DMS153 (cell line): ENCODE data around the gene ZNF275.
"Not testable (repeated sequence)": the region's sequence is repeated elsewhere in the genome, so short reads cannot be mapped to it uniquely, and the experiment has no call there.

ENCODE experiments used
- DNase-seq: peaks from one replicate; lab custom pipeline; 2025; lab: John Stamatoyannopoulos, UW

The ZNF275 gene

GRCh38 chrX:153319295-153320046 lies 14.5 kb upstream of the ZNF275 start:
- DNase-seq = peak; percentile 48

GRCh38 chrX:153320047-153320443 lies 13.9 kb upstream of the ZNF275 start:
- DNase-seq = not testable (repeated sequence)

DNA sequence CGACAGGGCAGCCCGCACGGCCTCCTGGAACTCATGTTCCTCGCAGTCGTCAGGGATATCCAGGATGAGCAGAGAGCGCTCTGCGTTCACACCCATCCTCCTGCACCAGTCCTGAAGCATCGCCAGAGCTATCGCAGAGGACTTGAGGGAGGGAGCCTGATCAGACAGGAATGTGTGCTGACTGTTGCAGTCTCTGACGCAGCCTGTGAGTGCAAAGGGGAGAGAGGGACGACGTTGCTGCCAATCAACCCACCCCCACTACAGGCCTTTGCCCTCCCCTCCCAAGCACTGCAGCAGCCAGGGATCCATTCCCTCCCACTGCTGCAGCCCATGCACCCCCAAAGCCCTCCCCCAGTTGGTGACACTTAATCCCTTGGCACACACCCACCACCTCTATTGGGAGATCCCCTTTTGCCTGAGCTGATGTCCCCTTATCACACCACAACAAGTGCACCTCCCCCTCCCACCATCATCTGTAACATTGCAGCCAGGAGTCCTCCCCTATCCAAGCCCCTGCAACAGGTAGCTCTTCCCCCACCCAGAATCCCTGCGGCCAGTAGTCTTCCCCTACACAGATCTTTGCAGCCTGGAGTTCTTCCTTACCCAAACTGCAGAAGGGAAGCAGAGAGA lies 13.3 kb upstream of the ZNF275 start:
- no peak for DNase-seq

DNA sequence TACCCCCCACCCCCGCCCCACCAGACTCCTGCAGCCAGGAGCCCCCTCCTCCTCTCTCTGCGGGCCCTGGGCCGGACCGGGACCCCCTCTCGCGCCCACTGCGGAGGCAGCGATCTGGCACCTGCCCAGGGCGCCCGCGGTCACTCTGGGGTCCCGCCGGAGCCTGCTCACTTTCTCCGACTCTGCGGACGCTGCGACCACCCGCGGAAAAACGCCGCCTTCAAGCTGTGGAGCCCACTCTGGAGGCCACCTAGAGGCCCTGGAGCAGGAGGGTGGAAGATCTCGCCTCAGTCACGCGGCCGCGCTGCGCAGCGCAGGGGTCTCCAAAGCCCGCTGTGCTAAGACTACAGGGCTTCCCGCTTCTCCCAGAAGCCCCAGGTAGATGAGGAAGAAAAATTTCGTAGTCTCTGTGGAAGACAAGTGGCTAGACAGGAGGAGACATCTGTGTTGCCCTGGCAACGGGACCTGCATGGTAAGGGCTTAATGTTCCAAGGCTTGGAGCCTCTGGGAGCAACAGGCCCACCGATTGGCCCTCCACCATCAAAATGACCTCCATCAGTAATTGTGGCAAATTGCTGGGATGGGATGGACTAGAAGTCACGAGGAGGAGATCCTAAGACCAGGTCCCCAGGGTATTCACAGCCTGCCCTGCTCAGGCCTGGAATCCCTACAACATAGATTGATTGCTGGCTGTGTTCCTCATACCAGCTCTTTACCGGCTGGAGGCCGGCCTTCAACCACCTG lies 12.4 kb upstream of the ZNF275 start, which contains the start of gene PNMA6F:
Gene PNMA6F, minus strand, starts transcription at position 387 of the 744 bp plus-strand sequence. CDS start 1,093 bp downstream, outside the sequence.
- no peak for DNase-seq

DNA sequence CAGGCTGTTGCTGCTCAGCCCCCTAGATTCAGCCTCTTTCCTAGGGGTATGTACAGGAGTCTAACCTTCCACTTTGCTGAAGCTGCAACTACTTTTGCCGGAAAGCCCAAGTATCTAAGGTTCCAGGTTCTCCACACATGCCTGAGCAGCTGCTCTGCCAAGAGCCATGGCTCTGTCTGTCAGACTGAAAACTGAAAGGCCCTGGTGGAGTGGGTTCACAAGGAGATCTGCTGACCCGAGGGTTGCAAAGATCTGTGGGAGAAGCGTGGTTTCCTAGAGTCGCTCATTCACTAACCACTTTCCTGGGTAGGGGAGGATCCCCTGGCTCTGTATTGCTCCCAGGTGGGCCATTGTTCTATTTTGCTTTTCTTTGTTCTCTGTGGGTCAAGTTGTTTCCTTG lies 6.4 kb upstream of the ZNF275 start:
- no peak for DNase-seq

GRCh38 chrX:153333266-153333665 lies 687 bp upstream of the ZNF275 start:
- no peak for DNase-seq

GRCh38 chrX:153334654-153335295 lies 822 bp downstream of the ZNF275 start:
- no peak for DNase-seq

DNA sequence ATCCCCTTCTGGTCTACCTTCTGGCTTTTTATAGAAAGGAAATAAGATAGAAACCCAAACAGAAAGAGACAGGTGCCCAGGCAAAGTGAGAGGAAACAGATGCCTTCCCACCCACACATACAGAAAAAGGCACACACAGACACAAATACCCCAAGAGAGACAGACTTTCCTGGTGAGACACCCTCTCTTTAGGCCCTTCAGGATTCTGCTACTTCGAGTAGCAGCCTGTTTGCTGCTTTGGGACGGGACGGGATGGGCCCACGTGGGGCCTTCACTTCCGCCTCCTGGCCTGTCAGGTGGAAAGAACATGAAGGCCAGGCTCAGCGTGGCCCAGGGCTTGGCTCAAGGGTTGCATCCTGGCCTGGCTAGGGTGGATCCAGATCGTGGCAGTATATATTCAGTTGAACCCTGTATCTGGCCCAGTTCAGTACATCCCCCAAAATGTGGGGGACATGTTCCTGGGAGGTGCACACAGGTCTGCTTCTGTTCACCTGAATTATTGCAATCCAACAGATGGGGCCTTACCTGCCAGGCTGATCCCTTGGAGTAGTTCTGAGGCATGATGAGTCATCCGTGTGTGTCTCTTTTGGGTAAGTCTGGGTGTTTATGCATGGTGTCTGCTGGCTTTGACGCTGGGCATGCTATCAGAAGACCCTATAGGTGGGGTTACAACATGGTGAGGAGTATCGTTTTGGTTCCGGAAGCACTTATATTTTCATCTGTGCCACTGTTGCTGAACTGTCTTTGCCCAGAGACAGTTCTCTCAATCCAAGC lies 2.4 kb downstream of the ZNF275 start:
- no peak for DNase-seq

- no peak for DNase-seq
These were observed 3.0 kb downstream of the ZNF275 start for GRCh38 chrX:153336988-153337387.

GRCh38 chrX:153338836-153339235 lies 4.9 kb downstream of the ZNF275 start:
- DNase-seq = no peak

- no peak for DNase-seq
These were observed 5.7 kb downstream of the ZNF275 start for GRCh38 chrX:153339662-153340061.

DNA sequence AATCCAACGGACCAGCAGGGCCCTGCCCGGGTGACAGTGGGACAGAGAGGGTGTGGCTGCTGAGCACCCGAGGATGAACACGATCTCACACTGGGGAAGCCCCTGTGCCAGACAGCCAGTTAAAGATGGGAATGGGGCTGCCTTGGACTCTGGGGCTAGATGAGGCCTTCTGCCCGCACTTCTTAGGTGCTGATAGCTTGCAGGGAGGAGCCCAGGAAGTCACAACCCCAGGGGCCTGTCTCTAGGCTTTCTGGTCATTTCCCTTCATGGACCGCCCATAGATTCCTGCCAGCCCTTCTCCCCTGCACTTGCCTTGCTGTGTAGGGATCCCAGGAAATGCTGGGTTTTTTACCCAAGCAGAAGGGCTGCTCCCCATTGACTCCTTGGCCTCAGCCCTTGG lies 6.2 kb downstream of the ZNF275 start:
- no peak for DNase-seq

DNA sequence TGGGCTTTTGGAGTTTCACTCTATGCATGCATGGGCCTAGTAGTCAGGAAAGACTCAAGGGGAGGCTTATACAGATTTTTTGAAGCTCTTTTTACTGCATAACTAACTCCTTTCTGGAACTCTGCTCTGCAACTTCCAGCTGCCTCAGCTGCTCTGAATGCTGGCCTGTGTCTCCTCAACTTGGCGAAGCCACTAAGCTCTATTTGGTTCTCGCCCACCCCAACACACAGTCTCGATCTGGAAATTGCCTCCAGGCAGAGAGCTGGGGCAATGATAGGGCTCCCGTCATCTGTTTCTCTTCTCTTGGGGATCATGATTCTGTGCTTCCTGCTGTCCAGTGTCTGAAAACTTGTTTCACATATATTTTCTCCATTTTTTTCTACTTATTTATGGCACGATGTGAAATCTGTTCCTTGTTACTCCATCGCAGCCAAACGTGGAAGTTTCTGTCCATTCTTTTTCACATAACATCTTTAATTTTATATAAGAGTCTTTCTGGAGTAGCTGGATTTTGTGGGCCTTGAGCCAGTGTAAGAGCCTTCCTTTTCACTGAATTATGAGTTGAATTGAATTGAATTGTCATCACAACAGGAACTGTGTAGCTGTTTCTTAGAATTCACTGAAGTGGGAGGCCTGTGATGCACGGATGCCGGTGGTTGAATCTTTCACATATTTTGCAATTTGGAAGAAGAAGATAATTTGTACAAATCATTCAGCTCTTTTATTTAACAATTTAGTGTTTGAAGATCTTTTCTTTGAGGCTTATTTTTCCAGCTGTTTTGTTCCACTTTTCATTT lies 9.0 kb downstream of the ZNF275 start:
- no peak for DNase-seq

DNA sequence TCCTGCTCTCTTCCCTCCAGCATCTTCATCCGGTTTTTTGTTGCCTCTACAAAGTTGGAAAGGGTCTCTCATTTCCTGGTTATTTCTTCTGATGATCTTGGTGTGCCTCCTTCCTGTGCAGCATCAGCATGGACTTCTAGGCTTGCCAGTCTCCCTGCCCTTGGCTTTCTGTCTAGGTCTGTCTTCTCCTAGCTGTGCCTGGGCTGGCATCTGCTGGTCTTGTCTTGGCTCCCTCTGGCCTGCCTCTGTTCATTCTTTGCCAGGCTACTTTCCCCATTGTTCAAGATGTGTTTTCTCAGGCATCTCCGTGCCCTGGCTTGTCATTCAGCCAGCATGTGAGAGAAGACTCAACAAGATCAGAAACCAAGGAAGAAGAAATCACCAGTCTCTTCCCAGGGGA lies 9.7 kb downstream of the ZNF275 start:
- no peak for DNase-seq

- DNase-seq = no peak
These were observed 13.6 kb downstream of the ZNF275 start for GRCh38 chrX:153347530-153347929.

- no peak for DNase-seq
These were observed 14.5 kb downstream of the ZNF275 start for GRCh38 chrX:153348421-153348820.

- DNase-seq = no peak
These were observed 16.0 kb downstream of the ZNF275 start for GRCh38 chrX:153349952-153350351.

DNA sequence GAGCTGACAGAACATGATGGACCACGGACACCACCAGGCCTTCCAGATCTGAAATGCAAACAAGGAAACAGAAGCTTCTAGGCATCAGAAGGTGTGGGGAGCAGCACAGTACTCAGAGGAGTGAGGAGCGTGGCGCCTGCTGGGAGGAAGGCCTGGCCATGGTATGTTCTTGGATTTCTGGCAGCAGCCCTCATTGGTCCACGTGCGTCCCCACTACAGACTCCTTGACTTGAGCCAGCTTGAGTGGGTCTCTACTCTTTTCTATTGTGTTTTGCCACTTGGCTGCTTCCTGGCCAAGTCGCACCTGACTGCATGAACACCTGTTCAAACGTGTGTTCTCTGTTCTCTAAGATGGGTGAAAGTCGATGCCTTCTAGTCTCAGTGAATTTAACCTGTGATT lies 18.0 kb downstream of the ZNF275 start:
- no peak for DNase-seq

GRCh38 chrX:153352858-153353257 lies 18.9 kb downstream of the ZNF275 start:
- DNase-seq = no peak

- DNase-seq = no peak
These were observed 19.5 kb downstream of the ZNF275 start for GRCh38 chrX:153353416-153353815.

GRCh38 chrX:153357877-153358276 lies 23.9 kb downstream of the ZNF275 start:
- no peak for DNase-seq
